HG03280 (cell line): ENCODE measurements around the gene ANKFY1.
"Not testable (repeated sequence)": the region's sequence is repeated elsewhere in the genome, so short reads cannot be mapped to it uniquely, and the experiment has no call there.

ENCODE experiments used
- ATAC-seq: cut with Tn5 transposase; IDR thresholded peaks from one replicate; pipeline ENCODE4 v1.9.1; 2021; ENCODE audit warnings: mild to moderate bottlenecking, moderate library complexity; ENCODE audit not compliant: unreplicated experiment

Gene ANKFY1

GRCh38 chr17:4219241-4219640 lies 44.5 kb downstream of the ANKFY1 start:
- ATAC-seq = no peak

DNA sequence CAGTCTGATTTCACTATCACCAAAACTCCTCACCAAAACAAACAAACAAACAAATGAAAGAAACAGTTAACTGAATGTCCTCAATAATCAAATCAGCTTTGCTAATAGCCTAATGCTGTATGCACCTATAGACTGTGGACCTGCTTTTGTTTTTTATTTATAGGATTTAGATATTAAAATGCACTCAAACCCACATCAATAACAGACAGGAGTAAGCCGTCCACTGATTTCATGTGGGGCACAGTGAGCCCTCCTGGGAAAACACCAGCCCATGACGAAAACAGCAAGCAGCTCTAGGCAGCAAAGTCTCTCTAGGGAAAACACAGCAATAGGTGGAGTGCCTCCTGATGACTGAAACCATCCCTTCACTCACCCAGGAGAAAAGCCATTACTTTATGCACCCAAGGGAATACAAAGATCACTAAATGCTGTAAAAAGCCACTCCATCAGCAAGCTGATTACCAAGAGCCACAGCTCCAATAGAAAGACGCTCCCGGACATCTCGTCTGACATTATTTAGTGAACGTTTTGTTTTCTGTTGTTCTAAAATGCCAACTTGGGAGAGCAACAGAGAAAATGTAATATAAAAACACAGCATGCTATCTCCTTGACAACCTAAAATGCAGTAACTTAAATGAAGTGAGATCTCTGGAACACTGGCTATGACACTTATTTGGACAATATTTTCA lies 47.8 kb downstream of the ANKFY1 start:
- ATAC-seq = no peak

DNA sequence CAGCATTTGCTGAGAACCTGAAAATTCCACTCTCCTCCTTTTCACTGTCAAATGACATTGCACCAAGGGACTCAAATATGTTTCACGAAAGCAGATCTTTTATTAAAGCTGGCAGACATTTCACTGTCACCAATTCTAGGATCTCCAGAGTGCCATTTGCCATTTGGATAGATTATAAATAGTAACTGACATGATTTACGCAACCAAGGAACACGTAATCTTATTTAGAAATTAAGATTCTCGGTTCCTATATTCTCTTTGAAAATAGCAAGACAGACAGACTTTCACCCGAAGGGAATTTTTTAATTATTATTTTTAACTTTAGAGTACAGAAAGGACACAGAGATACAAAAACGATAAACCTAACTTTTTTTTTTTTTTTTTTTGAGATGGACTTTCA lies 49.6 kb downstream of the ANKFY1 start:
- no peak for ATAC-seq

- no peak for ATAC-seq
Observed at GRCh38 chr17:4209611-4210010, 54.2 kb downstream of the ANKFY1 start.

DNA sequence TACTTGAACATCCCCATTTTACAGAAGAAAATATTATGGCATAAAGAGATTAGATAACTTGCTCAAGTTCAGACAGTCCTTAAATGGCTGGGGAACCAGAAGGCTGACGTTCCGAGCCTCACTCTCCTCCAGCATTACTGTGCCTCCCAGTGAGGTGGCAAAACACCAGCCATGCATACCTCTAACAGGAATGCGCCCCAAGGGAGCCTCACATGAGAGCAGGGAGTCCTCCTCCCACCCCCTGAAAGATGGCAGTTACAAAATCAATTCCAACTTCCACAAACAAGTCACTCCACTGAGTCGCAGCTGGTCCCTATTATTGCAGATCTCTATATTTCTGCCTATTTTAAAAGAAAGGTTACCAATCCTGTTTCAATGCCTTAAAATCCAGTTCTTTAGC lies 55.5 kb downstream of the ANKFY1 start:
- ATAC-seq = no peak

- no peak for ATAC-seq
Observed at GRCh38 chr17:4206962-4207361, 56.8 kb downstream of the ANKFY1 start.

- ATAC-seq = no peak
Observed at GRCh38 chr17:4205917-4206316, 57.9 kb downstream of the ANKFY1 start.

DNA sequence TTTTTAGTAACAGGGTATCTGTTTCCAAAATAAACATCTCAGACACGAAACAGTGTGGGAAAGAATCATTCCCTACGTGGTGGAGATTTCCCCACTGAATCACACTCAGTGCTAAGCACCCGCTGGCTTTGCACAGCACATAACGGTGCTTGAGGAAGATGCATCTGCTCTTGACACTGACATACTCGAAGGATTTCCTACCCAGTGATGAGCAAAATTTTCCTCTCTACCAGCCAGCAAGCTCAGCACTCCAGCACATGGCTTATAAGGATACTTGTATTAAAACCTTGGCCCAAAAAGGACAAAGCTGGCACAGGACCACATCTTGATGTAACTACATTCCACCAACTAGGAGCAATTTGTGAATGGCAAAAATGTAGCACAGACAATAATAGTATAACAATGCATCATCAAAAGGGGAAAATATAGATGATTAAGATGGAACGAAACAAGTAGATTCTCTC lies 59.0 kb downstream of the ANKFY1 start:
- ATAC-seq = no peak

DNA sequence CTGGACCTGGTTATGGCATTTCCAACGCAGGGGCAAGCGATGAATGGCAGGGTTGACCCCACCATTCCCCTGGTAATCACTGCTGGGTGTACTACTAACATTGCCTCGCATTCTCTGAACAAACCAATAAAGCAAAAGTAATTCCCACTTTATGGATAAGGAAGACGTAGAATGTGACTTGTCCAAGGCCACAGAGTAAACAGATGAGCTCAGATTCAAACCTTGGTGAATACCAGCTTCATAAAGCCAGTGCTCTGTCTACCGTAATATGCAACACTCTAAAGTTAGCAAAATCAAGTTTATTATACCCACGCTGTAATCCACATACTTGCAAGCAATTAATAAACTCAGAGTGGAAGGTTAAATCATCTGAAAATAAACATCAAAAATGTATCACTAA lies 59.6 kb downstream of the ANKFY1 start:
- no peak for ATAC-seq

DNA sequence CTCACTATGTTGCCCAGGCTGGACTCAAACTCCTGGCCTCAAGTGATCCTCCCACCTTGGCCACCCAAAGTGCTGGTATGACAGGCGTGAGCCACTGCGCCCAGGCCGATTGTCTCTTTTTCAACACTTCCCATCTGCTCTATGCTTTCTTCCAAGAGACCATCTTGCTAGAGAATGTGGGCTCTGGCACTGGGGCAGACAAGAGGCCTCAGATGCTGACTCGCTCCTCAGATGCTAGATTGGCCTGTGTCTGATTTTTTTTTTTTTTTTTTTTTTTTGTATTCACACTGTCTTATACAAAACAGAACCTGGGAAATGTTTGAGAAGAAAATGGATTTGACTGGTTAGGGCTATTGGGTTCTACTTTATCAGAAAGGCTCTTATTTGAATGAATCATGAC lies 62.6 kb downstream of the ANKFY1 start:
- ATAC-seq = no peak

DNA sequence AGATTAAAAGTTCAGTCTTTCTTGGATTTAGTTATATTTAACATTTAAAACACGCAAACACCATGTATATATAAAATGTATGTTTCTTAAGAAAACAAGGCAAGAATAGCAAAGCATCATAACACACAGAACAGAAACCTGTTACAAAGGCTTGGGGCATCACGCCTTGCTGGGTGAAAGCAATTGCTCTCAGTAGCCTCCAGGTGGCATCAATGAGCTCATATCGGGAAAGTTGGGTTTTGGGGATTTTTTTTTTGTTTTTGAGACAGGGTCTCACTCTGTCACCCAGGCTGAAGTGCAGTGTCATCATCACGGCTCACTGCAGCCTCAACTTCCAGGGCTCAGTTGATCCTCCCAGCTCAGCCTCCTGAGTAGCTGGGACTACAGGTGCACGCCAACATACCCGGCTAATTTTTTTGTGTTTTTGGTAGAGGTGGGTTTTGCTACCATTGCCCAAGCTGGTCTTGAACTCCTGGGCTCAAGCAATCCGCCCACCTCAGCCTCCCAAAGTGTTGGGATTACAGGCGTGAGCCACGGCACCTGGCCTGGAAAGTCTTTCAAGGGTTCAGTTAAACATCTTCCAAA lies 63.9 kb downstream of the ANKFY1 start:
- no peak for ATAC-seq

DNA sequence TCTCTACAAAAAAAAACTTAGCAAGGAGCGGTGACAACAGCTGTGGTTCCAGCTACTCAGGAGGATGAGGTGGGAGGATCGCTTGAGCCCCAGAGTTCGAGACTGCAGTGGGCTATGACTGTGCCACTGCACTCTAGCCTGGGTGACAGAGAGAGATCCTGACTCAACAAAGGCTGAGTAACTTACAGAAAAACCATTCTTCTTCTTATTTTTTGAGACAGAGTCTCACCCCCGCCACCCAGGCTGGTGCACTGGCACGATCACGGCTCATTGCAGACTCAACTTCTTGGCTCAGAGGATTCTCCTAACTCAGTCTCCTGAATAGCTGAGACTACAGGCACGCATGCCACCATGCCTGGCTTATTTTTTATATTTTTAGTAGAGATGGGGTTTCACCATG lies 64.8 kb downstream of the ANKFY1 start:
- ATAC-seq = no peak

DNA sequence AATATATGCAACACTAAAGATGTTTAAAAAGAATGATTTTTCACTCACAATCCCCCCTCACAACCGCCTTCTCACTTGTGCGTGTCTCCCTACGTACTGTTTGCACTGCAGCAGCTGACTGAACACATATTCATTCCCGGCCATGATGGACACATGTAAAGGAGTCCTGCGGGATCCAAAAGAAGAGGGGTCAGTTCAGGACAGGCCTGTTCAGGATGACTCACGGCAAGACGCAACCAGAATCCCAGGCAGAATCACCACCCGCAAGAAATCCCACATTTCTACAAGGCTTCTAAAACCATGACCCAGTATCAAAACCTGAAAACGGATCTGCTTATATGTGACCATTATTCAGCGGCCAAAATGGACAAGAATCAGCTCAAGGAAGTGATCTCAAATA lies 68.5 kb downstream of the ANKFY1 start:
- no peak for ATAC-seq

DNA sequence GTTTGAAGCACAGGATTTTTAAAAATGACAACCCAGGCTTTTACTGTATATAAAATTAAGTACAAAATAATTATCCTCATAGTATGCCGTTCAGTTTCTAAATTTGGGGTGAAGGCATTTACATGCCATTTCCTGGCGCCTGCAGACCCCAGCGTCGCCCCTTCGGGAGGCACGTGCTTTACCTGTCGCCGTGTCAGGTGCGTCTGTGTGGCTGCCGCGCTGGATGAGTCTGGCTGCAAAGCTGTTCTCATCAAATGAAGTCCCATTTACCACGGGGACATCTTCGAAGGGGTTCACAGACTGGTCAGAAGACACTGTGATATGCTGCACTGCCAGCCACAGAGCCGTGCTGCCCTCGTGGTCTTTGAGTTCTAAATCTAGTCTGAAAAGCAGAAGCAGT lies 69.0 kb downstream of the ANKFY1 start:
- ATAC-seq = no peak

GRCh38 chr17:4190791-4191190 lies 73.0 kb downstream of the ANKFY1 start:
- ATAC-seq = not testable (repeated sequence)

DNA sequence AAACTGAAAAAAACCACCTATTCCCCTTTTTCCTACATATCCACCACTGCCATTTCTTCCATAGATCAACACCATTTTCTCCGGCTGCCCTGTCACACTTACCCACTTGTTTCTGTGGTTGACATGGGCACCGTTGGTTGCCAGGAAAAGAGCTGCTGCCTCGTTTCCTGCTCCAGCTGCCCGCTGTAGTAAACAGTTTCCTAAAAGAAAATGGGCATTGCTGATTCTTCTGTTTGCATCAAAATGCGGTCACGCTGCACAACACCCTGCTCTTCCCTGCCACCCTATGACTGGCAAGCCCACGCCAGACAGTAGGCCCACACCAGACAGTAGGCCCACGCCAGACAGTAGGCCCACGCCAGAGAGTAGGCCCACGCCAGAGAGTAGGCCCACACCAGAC lies 74.5 kb downstream of the ANKFY1 start:
- ATAC-seq = no peak

- no peak for ATAC-seq
Observed at GRCh38 chr17:4188076-4188475, 75.7 kb downstream of the ANKFY1 start.

GRCh38 chr17:4187076-4187475 lies 76.7 kb downstream of the ANKFY1 start:
- no peak for ATAC-seq

DNA sequence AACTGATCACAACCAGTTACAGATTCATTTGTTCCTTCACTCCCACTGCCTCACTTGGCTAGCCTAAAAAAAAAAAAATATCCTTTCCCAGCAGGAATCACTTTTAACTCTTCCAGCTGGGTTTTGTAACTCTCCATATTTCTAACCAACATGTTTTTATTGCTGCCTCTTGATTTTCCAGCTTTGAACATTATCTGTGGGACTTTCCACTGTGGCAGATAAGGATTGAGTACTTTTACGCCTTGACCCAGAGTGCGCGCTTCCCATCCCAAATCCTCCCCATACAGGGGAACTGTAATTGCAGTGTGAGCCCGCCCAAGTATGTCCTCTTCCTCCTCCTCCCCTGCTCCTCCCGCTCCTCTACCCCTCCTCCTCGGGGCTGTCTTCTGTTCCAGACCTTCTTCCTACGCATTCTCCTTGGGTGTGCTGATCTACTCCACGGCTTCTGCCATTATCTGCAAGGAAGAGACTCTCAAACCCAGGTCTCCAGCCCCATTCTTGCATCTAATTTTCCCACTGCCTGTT lies 77.4 kb downstream of the ANKFY1 start:
- no peak for ATAC-seq

DNA sequence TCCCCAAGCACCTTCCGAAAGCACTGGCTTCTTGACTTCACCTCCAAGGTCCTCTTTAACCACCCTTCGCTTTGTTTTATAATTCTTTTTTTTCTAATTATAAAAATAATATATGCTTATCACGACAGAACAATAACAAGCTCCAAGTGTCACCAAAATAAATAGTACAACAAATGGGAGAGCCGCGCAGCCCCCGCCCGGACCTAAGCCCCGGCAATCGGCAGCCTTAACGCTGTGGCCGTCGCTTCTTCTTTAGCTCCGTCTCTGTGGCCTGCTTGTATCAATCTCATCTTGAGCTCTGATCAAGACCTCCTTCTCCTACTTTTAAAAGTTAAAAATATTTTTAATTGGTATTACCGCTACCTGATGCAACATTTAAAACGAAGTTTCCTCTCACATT lies 78.1 kb downstream of the ANKFY1 start:
- no peak for ATAC-seq

- ATAC-seq = no peak
Observed at GRCh38 chr17:4184811-4185210, 79.0 kb downstream of the ANKFY1 start.

DNA sequence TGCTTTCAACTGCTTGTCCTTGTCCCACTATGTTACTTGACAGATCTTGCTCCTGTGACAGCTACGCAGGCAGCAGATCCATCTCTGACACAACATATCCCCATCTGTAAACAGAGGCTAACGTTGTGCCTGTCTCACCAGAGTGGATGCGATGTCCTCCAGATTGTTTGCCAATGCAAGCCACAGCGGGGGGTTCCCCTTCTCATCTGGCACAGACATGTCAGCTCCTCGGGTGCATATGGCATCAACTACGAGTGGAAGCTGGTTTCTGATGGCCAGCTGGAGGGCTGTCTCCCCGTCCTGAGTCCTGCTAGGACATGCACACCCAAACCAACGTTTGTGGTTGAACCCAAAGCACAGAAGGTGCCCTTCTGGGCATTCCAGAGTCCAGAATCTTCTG lies 81.7 kb downstream of the ANKFY1 start:
- no peak for ATAC-seq

DNA sequence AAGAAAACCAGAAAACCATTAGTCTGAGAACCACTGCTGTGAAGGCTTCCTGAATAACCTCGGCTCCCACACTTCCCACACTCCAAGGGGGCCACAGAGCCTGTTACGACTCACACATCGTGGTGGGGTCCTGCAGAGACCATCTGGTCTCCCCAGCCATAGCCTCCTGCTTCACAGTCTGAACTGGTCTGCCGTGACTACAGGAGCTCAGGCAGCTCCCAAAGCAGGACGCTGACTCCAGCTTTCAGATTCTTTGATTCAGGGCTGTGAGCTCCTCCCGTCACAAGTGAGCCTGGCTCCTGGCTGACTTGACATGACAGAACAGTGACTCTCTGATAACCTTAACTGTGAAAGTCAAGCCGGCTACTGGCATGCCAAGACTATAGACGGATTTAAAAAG lies 83.0 kb downstream of the ANKFY1 start:
- ATAC-seq = no peak
